Islet of Langerhans (tissue), 1 donor: ENCODE measurements around the gene AAMDC.
"Not testable (repeated sequence)": the region's sequence is repeated elsewhere in the genome, so short reads cannot be mapped to it uniquely, and the experiment has no call there.

ENCODE experiments used
- FAIRE-seq: peaks from one replicate; lab custom pipeline; 2011; peaks lifted over from hg19 to GRCh38; lab: Jason Lieb, UNC

AAMDC gene

DNA sequence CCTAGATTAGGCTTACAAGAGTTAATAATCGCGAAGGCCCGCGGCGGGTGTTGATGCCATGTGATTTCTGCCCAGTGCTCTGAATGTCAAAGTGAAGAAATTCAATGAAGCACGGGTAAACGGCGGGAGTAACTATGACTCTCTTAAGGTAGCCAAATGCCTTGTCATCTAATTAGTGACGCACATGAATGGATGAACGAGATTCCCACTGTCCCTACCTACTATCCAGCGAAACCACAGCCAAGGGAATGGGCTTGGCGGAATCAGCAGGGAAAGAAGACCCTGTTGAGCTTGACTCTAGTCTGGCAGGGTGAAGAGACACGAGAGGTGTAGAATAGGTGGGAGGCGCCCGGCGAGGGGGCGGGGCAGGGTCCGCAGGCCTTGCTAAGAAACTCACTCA, 65.5 kb downstream of the AAMDC start:
- no peak for FAIRE-seq

DNA sequence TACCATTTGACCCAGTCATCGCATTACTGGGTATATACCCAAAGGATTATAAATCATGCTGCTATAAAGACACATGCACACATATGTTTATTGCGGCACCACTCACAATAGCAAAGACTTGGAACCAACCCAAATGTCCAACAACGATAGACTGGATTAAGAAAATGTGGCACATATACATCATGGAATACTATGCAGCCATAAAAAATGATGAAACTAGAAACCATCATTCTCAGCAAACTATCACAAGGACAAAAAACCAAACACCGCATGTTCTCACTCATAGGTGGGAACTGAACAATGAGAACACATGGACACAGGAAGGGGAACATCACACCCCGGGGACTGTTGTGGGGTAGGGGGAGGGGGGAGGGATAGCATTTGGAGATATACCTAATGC, 68.1 kb downstream of the AAMDC start:
- not testable (repeated sequence) for FAIRE-seq

DNA sequence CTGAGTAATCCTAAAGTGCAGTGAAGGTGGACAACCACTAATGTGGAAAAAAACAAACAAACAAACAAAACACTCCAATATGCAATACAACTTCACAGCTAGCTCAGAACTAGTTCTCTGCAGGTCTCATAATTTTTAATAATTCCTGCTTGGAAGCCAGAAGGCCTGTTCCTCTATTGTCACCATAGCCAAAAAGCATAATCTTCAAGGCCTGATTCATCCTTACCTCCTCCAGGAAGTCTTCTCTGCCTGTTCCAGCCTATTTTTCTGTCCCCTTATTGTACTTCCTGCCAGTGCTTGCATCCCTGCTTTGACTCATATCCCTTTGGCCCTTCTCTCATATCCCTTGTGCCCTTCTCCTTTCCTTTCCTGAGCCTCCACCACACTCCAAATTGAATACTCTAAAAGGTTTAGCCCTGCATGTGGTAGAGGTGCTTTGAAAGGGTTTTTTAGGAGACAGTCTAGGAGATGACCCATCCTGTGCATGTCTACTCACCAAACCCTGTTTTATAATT, 69.2 kb downstream of the AAMDC start:
- FAIRE-seq, result not testable (repeated sequence)

DNA sequence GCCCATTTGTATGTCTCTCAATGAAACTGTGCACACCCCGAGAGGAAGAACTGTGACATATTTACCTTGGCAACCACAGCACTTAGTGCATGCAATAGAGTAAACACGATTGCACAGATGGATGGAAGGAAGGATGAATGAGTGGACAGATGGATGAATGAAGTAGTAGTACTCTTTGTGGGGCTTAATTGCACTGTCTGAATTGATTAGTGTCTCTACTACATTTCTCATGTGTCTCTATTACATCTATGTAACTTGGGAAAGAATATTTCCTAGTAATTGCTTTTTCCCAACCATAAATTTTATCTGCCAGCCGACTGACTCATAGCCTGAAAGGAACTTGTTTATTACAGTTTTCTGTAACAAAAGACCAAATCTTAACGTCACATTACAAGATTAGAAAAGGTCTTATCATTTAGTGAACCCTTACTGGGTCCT, 69.7 kb downstream of the AAMDC start:
- not testable (repeated sequence) for FAIRE-seq

DNA sequence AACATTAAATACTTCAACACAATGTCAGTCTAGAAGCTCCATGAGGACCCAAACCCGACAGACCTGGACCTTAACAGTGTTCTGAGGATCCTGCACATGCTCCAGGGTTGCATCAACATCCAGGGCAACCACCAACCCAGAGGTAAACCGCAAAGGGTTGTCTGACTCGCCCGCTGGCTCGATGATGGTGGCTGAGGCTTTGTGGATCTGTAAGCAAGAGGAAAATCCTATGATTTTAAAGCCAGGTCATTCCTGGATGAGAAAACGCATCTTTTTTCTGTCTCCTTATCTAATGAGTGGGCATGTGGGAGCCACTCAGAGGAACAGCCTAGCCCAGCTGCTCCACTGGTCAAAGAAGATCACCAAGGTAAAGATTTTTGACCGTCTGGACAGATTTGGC, 70.3 kb downstream of the AAMDC start:
- not testable (repeated sequence) for FAIRE-seq

DNA sequence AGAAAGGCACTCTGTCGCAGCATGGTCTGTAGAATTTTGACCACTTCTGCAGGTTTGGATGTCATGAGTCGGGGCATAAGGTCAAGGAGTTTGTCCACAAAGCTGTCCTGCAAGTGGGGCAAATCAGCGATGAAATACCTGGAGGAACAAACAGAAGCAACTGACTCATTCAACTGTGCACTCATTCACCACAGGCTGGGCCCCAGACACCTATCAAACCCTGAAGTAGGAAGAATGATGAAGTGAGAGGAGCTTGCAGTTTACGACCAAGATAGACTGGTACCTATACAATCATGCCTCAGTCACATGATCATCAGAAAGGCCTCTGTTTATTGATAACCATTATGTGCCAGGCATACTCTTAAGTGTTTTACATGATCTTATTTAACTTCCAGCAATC, 70.8 kb downstream of the AAMDC start:
- FAIRE-seq, result not testable (repeated sequence)

DNA sequence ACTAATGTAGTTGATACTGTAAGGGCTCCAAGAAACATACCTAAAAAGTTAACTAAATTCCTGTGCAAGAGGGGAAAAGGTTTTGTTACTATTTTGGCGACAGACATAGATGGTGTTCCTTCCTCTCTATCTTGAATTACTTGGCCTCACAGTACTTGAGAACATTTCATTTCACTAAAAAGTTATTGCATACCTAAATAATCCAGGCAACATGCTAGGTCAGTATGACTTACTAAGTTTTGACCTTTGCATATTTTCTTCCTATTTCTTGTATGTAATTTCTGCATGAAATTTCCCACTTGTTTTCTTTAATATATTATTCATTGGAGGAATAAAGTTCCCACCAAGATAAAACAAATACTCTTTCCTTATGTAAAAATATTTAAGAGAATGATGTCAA, 74.0 kb downstream of the AAMDC start:
- not testable (repeated sequence) for FAIRE-seq

DNA sequence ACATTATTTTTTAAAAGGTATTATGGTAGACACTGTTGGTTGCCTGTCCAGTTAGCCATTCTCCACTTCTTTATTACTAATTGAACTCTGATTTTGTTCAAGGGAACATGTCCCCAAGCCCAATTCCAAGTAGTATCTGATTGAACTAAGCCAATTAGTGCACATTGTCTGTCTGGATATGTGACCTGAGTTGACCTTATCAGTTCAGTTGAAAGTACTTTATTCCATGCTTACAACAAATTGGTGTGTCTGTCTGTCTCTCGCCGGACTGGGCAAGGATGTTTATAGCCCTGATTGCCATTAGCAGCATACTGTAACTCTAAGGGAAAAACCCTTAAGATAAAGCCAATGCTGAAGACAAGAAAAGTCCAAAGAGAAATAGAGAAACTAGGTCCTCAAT, 87.9 kb downstream of the AAMDC start:
- FAIRE-seq, result no peak

DNA sequence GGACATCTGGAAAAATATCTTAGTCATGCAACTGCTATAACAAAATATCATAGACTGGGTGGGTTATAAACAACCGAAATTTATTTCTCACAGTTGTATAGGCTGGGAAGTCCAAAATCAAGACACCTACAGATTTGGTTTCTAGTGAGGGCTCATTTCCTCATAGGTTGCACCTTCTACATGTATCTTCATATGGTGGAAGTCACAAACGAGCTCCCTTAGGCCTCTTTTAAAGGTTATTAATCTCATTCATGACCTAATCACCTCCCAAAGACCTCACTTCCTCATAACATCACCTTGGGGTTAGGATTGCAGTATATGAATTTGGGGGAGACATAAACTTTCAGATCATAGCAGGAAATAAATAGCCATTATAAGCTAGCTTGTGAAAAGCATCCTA, 88.3 kb downstream of the AAMDC start:
- no peak for FAIRE-seq

DNA sequence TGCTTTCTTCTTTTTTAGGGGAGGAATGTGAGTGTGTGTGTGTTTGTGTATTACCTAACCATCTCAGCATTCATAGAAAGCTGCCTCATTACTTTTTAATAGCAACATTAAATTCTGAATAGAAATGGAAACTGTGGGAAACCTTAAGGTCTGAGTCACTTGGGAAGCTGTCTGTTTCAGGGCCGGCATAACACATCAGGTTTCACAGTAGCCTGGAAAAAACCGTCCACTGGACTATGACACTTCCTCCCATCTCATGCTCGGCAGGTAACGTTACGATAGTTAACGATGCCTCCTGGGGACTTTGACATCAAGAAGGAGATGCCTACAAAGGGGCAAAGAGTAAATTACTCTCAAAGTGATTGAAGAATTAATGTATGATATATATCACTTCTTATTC, 89.9 kb downstream of the AAMDC start:
- not testable (repeated sequence) for FAIRE-seq

DNA sequence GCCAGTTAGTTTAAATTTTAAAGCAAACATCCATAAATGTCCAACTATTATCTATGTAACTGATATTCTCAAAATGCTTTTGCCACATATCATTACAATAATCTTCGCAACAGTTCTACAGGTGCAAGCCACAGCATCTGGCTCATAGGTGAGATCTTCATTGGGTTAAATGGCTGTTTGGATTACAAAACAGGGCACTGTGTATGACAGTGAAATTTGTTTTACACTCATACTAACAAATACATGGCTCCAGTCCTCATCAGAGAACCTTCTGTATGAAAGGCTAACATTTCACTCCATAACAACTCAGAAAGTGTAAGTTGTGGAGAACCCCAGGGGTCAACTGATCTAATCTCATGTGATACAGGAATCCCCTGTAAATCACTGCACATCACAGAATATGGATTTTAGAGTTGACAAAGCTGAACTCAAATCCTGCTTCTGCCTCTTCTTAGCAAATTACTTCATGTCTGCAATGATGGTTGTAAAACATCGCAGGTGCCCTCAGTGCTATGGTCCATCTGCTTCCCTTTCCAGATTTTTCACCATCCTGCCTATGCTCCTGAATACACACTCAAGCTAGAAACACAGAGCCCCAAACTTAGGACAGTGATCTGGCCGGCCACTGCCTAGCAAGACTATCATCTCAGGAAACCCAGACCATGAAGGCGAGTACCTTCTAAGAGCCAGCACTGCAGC, 92.8 kb downstream of the AAMDC start:
- FAIRE-seq, result not testable (repeated sequence)

DNA sequence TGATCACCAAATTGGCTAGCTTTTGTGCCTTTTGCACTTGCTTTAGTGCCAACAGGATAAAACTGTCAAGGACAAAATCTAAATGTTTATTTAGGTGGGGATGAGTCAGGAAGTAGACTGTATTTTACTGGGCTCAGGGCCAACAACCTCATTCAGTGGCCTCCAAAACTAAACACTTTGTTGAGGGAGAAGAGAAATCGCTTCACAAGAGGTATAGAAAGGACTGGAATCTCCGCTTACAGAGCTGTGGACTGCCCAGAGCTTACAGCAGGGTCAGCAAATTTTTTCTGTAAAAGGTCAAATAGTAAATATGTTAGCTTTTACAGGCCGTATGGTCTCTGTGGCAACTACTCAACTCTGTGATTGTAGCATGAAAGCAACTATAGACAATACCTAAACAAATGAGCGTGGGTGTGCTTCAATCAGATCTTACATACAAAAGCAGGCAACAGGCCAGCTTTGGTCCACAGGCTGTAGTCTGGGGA, 93.4 kb downstream of the AAMDC start:
- not testable (repeated sequence) for FAIRE-seq

DNA sequence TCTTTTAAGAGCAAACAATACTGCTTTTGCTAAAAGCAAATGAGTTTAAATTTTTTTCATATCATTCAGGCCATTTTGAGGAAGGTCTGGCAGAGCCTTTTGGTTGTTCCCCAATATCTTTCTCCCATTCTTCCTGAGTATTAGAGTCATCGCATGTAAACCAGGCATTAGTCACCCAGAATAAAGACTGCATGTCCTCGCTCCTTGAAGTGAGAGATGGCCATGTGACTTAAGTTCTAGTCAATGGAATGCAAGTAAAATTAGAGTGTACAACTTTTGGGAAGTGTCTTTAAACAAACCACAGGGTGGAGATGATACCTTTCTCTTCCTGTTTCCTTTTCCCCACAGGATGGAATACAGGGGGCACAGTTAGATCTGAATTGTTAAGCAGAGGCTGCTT, 96.8 kb downstream of the AAMDC start:
- FAIRE-seq, result not testable (repeated sequence)
